GM21367 (cell line): ENCODE measurements around the gene BLMH.
"Not testable (repeated sequence)": the region's sequence is repeated elsewhere in the genome, so short reads cannot be mapped to it uniquely, and the experiment has no call there.

Experiments
- ATAC-seq: cut with Tn5 transposase; IDR thresholded peaks from one replicate; pipeline ENCODE4 v1.9.1; 2021; ENCODE audit not compliant: unreplicated experiment

BLMH gene

GRCh38 chr17:30230596-30231125 lies 61.1 kb downstream of the BLMH start:
- no peak for ATAC-seq

DNA sequence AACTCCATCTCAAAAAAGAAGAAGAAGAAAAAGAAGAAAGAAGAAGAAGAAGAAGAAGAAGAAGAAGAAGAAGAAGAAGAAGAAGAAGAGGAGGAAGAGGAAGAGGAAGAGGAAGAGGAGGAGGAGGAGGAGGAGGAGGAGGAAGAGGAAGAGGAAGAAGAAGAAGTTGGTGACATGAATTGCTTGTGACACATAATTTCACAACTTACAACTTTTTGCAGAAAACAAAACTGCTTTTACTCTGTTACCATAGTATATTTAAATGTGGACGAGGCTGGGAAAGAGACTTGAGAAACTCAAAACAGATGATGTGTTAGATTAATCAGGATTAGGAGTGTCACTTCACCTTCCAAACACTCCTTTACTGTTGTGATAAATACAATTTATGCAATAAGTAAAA lies 61.7 kb downstream of the BLMH start:
- ATAC-seq = not testable (repeated sequence)

DNA sequence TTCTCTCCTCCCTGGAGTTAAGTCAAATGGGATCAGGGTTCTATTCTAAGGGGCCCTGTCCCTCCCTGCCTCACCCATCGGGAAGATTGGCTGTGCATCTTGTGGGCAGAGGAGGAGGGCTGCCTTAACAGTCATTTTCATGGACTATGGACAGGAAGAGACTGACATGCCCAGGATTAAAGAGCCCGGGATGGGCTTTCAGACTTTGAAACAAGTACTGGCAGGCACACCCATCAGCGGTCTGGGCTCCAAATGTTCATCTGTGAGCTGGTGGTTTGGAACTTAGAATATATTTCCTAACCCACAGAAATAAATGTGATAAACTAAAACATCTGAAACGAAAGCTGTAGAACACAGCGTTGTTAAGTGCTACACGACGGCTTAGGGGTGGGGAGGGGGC lies 62.7 kb downstream of the BLMH start:
- ATAC-seq = no peak

GRCh38 chr17:30228011-30228410 lies 63.7 kb downstream of the BLMH start:
- no peak for ATAC-seq

DNA sequence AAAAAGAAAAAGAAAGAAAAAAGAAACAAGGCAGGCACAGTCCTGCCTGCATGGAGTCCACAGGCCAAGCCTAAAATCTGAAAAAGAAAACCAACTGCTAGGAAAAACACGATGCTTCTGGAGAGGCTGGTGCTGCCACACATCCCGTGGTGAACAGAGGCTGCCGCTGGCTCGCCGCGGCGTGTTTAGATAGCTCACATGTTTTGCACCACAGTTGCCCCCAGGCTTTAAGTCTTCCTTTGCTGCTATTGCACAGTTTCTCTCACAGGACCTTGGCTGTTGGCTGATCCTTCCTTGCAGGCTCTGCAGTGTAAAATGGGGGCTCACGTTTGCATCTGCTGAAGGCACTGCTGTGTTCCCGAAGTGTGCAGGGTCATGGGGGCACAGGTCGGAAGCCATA lies 64.9 kb downstream of the BLMH start:
- ATAC-seq = no peak

- ATAC-seq = no peak
Observed at GRCh38 chr17:30225919-30226553, 65.7 kb downstream of the BLMH start.

GRCh38 chr17:30225112-30225511 lies 66.6 kb downstream of the BLMH start:
- no peak for ATAC-seq

DNA sequence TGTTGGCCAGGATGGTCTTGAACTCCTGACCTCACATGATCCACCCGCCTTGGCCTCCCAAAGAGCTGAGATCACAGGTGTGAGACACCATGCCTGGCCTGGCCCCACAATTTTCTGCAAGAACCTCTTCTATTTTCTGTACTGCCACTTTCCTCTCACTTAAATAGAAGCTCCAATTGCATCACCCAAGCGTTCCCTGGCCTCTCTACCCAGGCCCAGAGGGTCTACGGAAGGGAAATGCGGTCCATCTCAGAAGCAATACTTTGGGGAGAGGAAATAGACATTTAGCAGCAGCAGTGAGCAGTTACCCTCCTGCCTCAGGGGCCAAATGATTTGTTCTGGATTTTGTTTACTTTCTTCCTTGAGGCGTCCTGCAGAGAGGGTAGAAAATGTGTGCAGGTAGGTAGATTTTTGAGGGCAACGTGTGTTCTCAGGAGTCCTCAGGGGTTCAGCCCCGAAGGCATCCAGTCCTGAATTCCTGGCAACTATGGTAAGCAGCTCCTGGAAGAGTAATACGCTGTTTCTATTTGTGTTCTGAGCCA lies 67.3 kb downstream of the BLMH start:
- no peak for ATAC-seq

GRCh38 chr17:30222721-30223175 lies 69.0 kb downstream of the BLMH start:
- ATAC-seq = no peak

GRCh38 chr17:30222251-30222650 lies 69.5 kb downstream of the BLMH start:
- ATAC-seq = no peak

DNA sequence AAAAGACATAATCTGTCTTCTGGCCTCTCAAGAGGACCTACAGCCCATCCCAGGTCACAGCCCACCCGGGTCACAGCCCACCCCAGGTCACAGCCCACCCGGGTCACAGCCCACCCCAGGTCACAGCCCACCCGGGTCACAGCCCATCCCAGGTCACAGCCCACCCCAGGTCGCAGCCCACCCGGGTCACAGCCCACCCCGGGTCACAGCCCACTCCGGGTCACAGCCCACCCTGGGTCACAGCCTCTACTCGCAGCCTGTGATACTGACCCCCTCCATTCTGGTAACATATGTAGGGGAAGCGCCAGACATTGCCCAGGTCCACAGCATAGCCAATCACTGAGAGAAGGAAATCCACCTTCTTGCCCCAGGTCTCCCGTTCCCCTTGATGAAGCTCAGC lies 70.4 kb downstream of the BLMH start:
- no peak for ATAC-seq

GRCh38 chr17:30220414-30220813 lies 71.3 kb downstream of the BLMH start:
- no peak for ATAC-seq

DNA sequence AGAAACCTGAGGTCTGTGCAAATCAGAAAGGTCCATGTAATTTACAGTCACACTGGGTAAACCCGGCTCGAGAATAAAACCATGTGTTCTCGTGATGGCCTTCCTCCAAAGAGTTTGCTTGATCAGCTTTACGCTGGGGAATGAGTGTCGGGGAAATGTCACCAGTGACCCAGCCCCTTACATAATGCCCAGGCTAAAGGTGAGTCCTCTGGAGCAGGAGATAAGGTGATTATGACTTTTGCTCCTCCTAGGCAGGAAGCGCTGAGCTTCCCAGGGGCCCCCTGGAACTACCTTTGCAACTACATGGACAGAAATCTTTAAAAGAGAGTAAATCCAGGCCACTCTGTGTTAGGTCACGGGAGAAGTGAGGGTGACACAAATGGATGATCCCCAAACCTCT lies 71.9 kb downstream of the BLMH start:
- no peak for ATAC-seq

DNA sequence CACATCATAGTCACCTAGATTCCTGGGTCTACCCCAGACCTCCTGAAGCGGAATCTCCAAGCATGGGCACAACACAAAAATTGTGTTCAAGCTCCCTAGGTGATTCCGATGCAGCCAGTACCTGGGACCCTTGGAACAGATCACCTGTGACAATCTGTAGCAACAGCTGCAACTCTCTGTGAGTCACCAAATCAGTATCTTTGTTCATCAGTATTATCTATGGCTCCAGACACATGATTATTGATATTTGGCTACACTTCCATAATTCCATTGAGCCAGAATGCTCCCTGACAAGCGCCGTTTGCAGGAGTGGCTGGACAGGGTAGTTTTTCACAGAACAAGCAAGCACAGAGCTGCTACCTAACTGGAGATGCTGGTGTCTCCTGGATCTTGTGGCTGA lies 72.4 kb downstream of the BLMH start:
- no peak for ATAC-seq

DNA sequence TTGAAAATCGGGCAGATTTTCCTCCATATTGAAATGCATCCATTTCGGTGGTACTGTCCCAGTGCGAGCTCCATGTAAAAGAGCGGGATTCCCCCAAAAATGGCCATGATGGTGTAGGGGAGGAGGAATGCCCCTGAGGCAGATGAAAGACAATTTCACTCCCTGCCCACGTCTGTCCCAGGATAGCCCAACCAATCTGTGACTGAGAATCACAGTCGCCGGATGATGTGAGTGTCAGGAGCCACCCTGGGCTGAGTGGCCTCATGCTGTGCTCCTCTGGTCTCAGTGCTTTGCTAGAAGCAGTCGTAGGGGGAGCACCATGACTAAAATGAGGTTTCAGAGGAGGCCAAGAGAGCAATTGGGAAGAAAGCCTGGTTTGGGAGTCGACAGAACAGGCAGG lies 72.9 kb downstream of the BLMH start:
- ATAC-seq = no peak

- no peak for ATAC-seq
Observed at GRCh38 chr17:30217746-30218245, 73.9 kb downstream of the BLMH start.

- ATAC-seq = no peak
Observed at GRCh38 chr17:30217054-30217453, 74.7 kb downstream of the BLMH start.

- peak; percentile 54 for ATAC-seq
Observed at GRCh38 chr17:30212750-30213149, 79.0 kb downstream of the BLMH start.

DNA sequence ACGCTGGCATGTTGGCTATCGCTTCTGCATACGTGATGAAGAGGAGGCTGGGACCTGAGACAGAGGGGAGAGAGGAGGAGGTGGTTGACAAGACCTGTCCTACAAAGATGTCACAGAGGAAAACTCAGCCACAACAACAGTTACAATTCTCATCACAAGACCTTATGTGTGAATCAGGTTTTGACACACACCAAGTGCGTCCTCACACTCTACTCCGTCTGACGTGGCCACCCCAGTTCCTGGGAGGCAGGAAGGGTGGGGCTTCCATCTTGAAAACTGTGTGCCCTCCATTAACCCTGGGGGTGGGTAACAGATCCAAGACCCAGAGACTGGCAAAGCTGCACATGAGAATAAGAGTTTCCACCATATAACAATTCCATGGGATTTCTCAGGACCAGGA lies 80.4 kb downstream of the BLMH start:
- ATAC-seq = no peak

DNA sequence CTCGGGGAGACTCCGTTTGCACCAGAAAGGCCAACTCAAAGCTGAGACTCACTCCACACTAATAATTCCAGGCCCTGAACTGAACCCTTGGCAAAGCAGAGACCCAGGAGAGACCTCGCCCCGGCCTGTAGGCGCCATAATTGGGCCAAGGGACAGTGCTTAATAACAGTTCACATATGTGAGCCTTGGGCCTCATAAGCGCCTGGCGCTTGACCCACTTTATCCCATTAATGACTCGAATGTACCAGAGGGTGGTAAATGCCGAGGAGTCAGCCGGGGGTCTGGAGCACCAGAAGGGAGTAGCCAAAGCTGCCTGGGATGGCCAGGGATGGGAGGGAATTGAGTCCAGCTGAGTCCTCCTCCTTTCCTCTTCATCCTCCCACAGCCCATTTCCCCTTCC lies 80.8 kb downstream of the BLMH start:
- no peak for ATAC-seq

GRCh38 chr17:30210366-30210765 lies 81.4 kb downstream of the BLMH start:
- ATAC-seq = no peak

DNA sequence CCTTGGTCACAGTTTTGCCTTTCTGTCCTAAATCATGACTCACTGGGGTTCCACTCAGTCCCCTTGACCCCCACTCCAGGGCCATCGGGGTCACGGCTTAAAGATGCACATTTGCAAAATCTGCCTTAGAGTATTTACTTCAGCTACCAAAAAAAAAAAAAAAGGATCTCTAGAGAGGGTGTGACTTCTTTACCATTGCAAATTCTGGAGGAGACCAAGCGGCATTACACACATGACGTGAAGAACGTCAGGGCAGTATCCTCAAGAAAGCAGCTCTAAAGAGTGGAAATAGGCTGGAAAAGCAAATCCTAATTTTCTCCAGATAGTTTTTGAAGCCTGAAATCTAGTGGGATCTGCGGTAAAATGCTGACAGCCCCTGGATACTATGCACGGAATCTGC lies 81.8 kb downstream of the BLMH start:
- ATAC-seq = no peak

DNA sequence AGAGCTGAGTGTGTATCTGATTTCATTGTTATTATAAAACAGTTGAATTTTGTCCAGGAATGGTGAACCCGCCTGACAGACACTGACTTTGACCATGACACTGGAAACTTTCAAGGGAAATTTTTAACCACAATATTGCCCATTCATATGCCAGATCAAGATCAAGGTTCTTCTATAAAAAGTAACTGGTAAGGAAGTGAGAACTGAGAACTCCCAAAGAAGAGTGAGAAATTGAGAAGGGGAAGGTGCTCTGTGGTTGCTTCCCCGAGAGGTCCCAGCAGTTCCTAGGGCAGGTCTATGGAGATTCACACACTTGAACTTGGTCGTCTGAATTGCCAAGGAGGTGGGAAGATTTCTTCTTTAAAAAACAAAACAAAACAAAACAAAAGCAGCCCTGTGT lies 83.5 kb downstream of the BLMH start:
- no peak for ATAC-seq
